ENCODE results near the gene TNFSF4.

DNA sequence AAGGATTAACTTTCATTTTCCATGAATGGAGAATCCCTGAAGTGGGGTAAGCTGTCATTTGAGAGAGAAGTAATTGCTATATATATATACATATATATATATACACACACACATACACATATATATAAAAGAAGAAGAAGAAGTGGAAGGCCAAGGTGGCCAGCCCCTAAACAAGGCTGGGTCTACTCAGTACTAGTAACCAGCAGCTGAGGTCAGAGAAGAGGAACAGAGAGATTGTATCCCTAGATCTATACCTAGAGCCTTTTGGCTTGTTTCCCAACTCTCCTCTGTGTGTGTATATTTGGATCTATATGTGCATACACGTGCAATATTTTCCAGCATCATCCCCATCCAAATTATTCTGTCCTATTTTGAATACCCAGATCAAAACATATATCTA, 5.2 kb downstream of the TNFSF4 start:
- no peak for TF ChIP-seq EZH2 (IDR thresholded peaks at IDR 0.05; ENCODE audit: low read length, unreplicated experiment)
- TF ChIP-seq, protein P1, sequence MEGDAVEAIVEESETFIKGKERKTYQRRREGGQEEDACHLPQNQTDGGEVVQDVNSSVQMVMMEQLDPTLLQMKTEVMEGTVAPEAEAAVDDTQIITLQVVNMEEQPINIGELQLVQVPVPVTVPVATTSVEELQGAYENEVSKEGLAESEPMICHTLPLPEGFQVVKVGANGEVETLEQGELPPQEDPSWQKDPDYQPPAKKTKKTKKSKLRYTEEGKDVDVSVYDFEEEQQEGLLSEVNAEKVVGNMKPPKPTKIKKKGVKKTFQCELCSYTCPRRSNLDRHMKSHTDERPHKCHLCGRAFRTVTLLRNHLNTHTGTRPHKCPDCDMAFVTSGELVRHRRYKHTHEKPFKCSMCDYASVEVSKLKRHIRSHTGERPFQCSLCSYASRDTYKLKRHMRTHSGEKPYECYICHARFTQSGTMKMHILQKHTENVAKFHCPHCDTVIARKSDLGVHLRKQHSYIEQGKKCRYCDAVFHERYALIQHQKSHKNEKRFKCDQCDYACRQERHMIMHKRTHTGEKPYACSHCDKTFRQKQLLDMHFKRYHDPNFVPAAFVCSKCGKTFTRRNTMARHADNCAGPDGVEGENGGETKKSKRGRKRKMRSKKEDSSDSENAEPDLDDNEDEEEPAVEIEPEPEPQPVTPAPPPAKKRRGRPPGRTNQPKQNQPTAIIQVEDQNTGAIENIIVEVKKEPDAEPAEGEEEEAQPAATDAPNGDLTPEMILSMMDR (conservative IDR thresholded peaks at IDR 0.05; ENCODE audit: low read depth, low read length): no peak
